Neural crest cell (in vitro differentiated cells): ENCODE measurements around the gene ZDHHC11. TPM values are rescaled to one million over a fixed set of nuclear protein-coding genes. Genes with fewer than 3 reads are reported as not detected.

Experiments
- DNase-seq: peaks from one replicate; pipeline ENCODE4 v3.0.0; 2021; ENCODE audit warnings: low read depth, mixed read lengths, low spot score
- H3K27ac Mint-ChIP-seq: one replicate; pipeline ENCODE4 v1.8.0; 2021; ENCODE audit warnings: mild to moderate bottlenecking, mixed read lengths; ENCODE audit not compliant: unreplicated experiment
- H3K27me3 Mint-ChIP-seq: 2 replicates; pipeline ENCODE4 v1.8.0; 2021; ENCODE audit warnings: low read depth, mild to moderate bottlenecking, mixed read lengths
- H3K36me3 Mint-ChIP-seq: 2 replicates; pipeline ENCODE4 v1.8.0; 2021; ENCODE audit warnings: low read depth, mild to moderate bottlenecking, mixed read lengths
- H3K4me1 Mint-ChIP-seq: 2 replicates; pipeline ENCODE4 v1.8.0; 2021; ENCODE audit warnings: mixed read lengths
- H3K4me3 Mint-ChIP-seq: one replicate; pipeline ENCODE4 v1.8.0; 2021; ENCODE audit warnings: mild to moderate bottlenecking, mixed read lengths
- H3K9me3 Mint-ChIP-seq: 2 replicates; pipeline ENCODE4 v1.8.0; 2021; ENCODE audit warnings: mixed read lengths
- total RNA-seq: library from RNA; stranded (reverse); gene quantifications from 2 replicates; pipeline ENCODE4 v1.2.1, GENCODE V29; 2021
- TF ChIP-seq, protein P1 (sequence below): fragments of 200-600 bp; sonication (generic); conservative IDR thresholded peaks from 2 replicates; pipeline ENCODE4 v1.5.0; 2021; ENCODE audit warnings: antibody characterized with exemption, mild to moderate bottlenecking

Gene ZDHHC11
- total RNA-seq, 1 donor from 2014 or later, result 17.2 TPM

DNA sequence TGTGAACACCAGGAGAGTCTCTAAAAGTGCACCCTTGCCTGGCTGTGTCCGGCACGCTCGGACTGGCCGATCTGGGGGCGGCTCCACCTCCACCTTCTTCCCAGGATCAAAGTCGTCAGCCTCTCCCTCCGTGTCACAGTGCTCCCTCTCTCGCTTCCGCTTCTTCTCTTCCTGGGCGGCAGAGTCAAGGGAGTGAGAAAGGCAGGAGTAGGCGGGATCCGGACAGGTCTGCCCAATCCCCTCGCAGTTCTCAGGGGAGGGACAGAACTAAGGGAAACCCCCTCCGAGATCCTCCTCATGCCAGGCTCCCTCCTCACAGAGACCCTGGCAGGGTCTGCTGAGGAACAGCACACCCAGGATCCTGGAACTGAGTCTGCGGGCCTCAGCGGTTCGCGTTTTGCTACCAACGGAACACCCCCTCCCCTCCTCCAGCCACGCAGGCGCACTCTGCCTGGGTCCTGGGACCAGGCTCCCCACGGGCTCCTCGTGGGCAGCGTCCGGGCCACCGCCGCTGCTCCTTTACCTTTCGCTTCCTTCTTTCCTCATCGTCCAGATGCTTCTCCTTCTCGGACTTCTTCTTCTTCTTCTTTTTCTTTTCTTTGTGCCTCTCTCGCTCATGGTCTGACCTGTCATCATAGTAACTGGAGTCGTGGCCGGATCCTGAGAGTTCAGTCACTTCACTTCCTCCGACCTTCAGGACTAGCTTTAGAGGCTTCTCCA is 40.5 kb upstream of the ZDHHC11 start:
- Mint-ChIP-seq H3K36me3 (peaks cover 5% of the 10 kb centered on the region), H3K27me3 (no peaks in the 10 kb centered on the region), H3K9me3 (no peaks in the 10 kb centered on the region), H3K4me1 (peaks cover 25% of the 10 kb centered on the region), H3K4me3 (peak overlapping the region; percentile 90), H3K27ac (peak overlapping the region; percentile 98)
- no peak for DNase-seq
- TF ChIP-seq, protein P1, sequence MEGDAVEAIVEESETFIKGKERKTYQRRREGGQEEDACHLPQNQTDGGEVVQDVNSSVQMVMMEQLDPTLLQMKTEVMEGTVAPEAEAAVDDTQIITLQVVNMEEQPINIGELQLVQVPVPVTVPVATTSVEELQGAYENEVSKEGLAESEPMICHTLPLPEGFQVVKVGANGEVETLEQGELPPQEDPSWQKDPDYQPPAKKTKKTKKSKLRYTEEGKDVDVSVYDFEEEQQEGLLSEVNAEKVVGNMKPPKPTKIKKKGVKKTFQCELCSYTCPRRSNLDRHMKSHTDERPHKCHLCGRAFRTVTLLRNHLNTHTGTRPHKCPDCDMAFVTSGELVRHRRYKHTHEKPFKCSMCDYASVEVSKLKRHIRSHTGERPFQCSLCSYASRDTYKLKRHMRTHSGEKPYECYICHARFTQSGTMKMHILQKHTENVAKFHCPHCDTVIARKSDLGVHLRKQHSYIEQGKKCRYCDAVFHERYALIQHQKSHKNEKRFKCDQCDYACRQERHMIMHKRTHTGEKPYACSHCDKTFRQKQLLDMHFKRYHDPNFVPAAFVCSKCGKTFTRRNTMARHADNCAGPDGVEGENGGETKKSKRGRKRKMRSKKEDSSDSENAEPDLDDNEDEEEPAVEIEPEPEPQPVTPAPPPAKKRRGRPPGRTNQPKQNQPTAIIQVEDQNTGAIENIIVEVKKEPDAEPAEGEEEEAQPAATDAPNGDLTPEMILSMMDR, result no peak

DNA sequence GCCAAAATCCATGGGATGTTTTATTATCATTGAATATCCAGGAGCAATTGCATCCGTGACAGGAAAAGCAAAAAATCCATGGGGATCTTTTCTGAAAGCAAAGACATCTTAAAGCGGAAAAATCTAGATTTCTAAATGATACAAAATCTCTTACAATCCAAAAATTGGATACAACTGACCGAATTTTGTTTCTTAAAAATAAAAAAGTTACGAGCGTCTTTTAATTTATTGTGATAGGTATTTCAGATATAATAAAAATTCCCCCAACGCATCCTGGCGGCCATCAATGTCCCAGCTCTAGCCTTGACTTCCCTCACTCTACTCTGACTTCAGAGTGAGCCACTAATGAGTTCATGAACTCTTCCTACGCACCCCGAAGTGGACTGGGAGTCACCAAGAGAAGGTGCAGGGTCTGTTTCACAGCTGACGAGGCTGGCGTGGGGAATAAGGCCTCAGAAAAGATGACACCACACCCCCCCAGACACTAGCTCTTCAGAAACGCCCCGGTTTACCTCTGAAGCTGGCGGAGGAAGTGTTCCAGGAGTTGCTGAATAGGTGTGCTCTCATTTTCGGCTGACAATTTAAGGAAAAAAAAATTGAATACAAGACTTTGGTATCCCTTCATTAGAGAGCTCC is 38.4 kb upstream of the ZDHHC11 start:
- H3K4me1 Mint-ChIP-seq, result peaks cover 24% of the 10 kb centered on the region
- no peaks in the 10 kb centered on the region for H3K9me3 Mint-ChIP-seq
- peak overlapping the region; percentile 34 for H3K4me3 Mint-ChIP-seq
- TF ChIP-seq, protein P1, result no peak
- H3K27ac Mint-ChIP-seq, result no peak overlapping the region
- no peak for DNase-seq
- H3K27me3 Mint-ChIP-seq, result no peaks in the 10 kb centered on the region
- peaks cover 4% of the 10 kb centered on the region for H3K36me3 Mint-ChIP-seq

DNA sequence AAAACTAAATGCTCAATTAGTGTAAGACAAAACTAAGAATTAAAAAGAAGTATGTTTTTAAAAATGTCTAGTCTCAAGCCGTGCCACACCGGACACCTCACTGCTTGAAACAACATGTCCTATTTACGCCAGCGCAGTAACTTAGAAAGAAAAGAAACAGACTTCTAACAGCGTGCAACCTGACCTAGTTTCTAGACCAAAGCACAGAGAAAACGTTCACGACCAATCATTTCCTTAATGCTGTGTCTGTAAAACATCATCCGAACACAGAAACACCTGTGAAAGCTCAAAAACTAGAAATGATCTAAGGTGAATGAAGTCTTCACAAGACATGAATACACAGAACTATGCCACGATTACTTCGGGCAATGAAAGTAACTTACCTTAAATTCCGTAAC is 37.9 kb upstream of the ZDHHC11 start:
- Mint-ChIP-seq H3K27ac (no peak overlapping the region), H3K36me3 (peaks cover 8% of the 10 kb centered on the region), H3K4me3 (peak overlapping the region; percentile 54), H3K9me3 (no peaks in the 10 kb centered on the region), H3K27me3 (no peaks in the 10 kb centered on the region), H3K4me1 (peaks cover 19% of the 10 kb centered on the region)
- DNase-seq, result no peak
- TF ChIP-seq, protein P1, result no peak

DNA sequence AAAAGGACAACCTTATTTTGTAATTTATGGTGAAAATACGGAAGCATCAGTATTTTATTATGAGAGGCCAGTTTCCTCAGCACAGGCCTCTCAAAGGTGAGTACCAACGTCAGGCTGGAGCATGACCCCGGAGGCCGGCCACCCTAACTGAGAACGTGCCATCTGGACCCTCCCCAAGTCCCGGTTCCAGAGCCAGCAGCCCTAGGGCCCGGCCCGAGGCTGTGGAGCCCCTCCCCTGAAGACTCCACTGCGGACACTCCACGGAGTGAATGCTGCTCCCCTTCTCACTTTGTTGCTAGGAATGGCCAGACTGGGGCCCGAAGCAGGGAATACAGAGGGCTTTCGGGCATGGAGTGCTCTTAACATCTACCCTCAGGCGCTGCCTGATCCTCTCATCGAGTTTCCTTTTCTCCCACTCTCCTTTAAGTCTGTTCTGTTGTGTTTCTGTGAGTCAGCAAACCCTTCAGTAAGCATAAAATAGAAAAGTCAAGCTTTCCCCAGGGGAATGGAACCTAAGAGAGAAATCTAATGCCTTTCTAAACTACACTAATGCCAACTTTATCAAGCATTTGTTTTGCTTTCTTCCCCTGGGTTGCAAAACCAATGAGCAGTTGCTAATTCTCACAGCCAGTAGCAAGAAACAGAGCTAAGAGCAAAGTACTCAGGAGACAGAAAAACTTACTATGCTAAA is 37.3 kb upstream of the ZDHHC11 start:
- H3K9me3 Mint-ChIP-seq, result no peaks in the 10 kb centered on the region
- H3K27ac Mint-ChIP-seq, result no peak overlapping the region

DNA sequence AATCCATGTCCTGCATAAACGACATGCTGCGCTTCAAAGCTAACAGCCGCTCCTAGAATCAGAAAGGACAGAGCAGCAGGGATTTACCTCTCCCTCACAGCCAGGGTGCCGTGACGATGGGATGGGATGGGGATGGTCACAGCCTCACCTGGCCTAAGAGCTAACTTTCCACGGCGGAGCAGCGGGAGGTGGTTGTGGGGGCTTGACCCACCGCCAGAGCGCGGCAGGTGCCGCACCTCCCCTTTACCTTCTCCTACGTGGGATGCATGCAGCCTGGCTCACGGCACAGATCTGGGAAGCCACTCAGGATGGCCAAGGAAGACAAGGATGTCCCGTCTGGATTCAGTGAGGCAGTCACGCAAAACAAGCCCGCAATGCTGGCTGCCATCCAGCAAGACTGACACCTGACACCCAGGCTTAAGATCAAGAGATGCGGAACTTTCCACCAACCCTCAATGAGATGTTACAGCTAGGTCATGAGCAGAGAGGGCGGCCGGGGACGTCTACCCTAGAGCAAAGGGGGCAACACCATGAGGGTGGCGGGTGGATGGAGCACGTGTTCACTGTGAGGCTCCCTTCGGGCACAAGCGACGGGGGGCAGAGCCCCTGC is 36.0 kb upstream of the ZDHHC11 start:
- peaks cover 25% of the 10 kb centered on the region for H3K36me3 Mint-ChIP-seq
- H3K4me1 Mint-ChIP-seq, result peaks cover 12% of the 10 kb centered on the region
- TF ChIP-seq, protein P1, result no peak
- peaks cover 3% of the 10 kb centered on the region for H3K27me3 Mint-ChIP-seq
- no peak for DNase-seq
- H3K9me3 Mint-ChIP-seq, result peaks cover 6% of the 10 kb centered on the region
- H3K27ac Mint-ChIP-seq, result no peak overlapping the region
- H3K4me3 Mint-ChIP-seq, result no peak overlapping the region

More for the DNA sequence above, 37.3 kb upstream of the ZDHHC11 start:
- H3K27me3 Mint-ChIP-seq, result no peaks in the 10 kb centered on the region
- no peak for DNase-seq
- TF ChIP-seq, protein P1, result no peak
- peak overlapping the region; percentile 54 for H3K4me3 Mint-ChIP-seq
- H3K4me1 Mint-ChIP-seq, result peaks cover 14% of the 10 kb centered on the region
- H3K36me3 Mint-ChIP-seq, result peaks cover 12% of the 10 kb centered on the region
